Heart left ventricle (tissue), 16 donors: ENCODE data around the gene PAPOLG. TPM values are rescaled to one million over a fixed set of nuclear protein-coding genes. Genes with fewer than 3 reads are reported as not detected.

Source experiments
- ATAC-seq, 4 donors: fragments of 200-7000 bp; cut with Tn5 transposase; one replicate each; pipeline ENCODE4 v1.9.1; 2020 to 2022; ENCODE audit warnings: moderate library complexity in 4 of 4, mild to moderate bottlenecking in 3 of 4, moderate number of reproducible peaks in 1 of 4
- DNase-seq, 5 donors: peaks; one replicate each; pipeline ENCODE4 v3.0.0-alpha.2; 2020
- H3K27ac ChIP-seq, 12 donors: fragments of 200-600 bp; sonication (generic) in 4 of 12; one replicate each; pipeline versions ENCODE4 v1.5.0 to v1.8.0; 2016 to 2022; ENCODE audit warnings: mild to moderate bottlenecking in 2 of 12
- H3K27me3 ChIP-seq, 9 donors: fragments of 200-600 bp; sonication (generic) in 2 of 9; one replicate each; pipeline versions ENCODE4 v1.5.1 to v1.8.0; 2016 to 2022; ENCODE audit warnings: mild to moderate bottlenecking in 3 of 9
- H3K36me3 ChIP-seq, 9 donors: fragments of 200-600 bp; sonication (generic) in 2 of 9; one replicate each; pipeline versions ENCODE4 v1.5.0 to v1.8.0; 2018 to 2022; ENCODE audit warnings: mild to moderate bottlenecking in 2 of 9
- H3K4me1 ChIP-seq, 12 donors: fragments of 200-600 bp; sonication (generic) in 4 of 12; one replicate each; pipeline versions ENCODE4 v1.5.0 to v1.8.0; 2016 to 2022; ENCODE audit warnings: mild to moderate bottlenecking in 3 of 12
- H3K4me3 ChIP-seq, 12 donors: fragments of 200-600 bp; sonication (generic) in 4 of 12; one replicate each; pipeline versions ENCODE4 v1.5.0 to v1.8.0; 2017 to 2022; ENCODE audit warnings: mild to moderate bottlenecking in 9 of 12, moderate library complexity in 4 of 12
- H3K9me3 ChIP-seq, 12 donors: fragments of 200-600 bp; sonication (generic) in 4 of 12; one replicate each; pipeline versions ENCODE4 v1.5.0 to v1.8.0; 2016 to 2022; ENCODE audit warnings: mild to moderate bottlenecking in 1 of 12
- CTCF ChIP-seq, 12 donors: fragments of 200-600 bp; sonication (generic) in 4 of 12; IDR thresholded peaks; one replicate each; pipeline versions ENCODE4 v1.5.0 to v1.8.0; 2018 to 2022; ENCODE audit warnings: antibody characterized with exemption in 12 of 12, mild to moderate bottlenecking in 5 of 12
- POLR2A ChIP-seq, 2 donors: fragments of 450-650 bp; IDR thresholded peaks; one replicate each; pipeline ENCODE4 v1.6.1; 2017; ENCODE audit warnings: antibody characterized with exemption in 2 of 2, mild to moderate bottlenecking in 2 of 2, moderate library complexity in 2 of 2
- WGBS, 4 donors: extraction: QIAGEN DNeasy Blood & Tissue Kit in 2 of 4; methylation state at CpG; one replicate each; pipeline versions ENCODE4 v1.1.5 to v1.1.7; 2013 to 2018; 5-methylcytosine and 5-hydroxymethylcytosine counted together
- intact Hi-C, 10 donors: fragments of 100-400 bp; cut with DNase I; formaldehyde crosslinking; loops; one replicate each; pipeline versions ENCODE4 v1.11.1 to v1.14.2; 2022
- polyA plus RNA-seq, 2 donors: library from polyadenylated mRNA; stranded (reverse); fragments of 200-250 nt; gene quantifications; one replicate each; pipeline ENCODE4 v1.2.3, GENCODE V29; 2013
- total RNA-seq, 9 donors: library from RNA; depleted of rRNA in 2 of 9; stranded (reverse); fragments of >200 nt in 2 of 9; fragmentation: NEBNext Ultra II Directional in 3 of 9; extraction: Animal tissue kit (Norgen Biotek cat#: 25700) in 3 of 9; gene quantifications; one replicate each; pipeline versions ENCODE4 v1.1.0 to v1.2.4, GENCODE V29; 2016 to 2023
- donor health status: ischemic (EF 13 %, LVEDD 7.1; RV severe dilation, severe dysfunction).
- donor health status: healthy with polysubstance abuse.
- donor health status: DM: no; HTN: yes; CAD: no.
- donor health status: DM: no; HTN: no; CAD: no.
- donor health status: ischemic (EF 25% LVEDD 6.9; RV normal size, moderate dysfunction).
- donor health status: ischemic (EF 25% LVEDD 5.7; RV mildly dilated, moderate dysfunction).
- donor health status: healthy.
- donor health status: DM: yes; HTN: yes; CAD: no.
- donor health status: ischemic (EF 35%, LVEDD 5.7; RV mildly dilated, moderate dysfunction).
- donor health status: nonischemic (EF 11% LVEDD 7.7; RV severe dilation, severe dysfunction).
- donor health status: DM: yes; HTN: yes; CAD: no.
- donor health status: PGD.
- donor health status: ischemic (EF 29% LVEDD 5.4; RV normal size, mild dysfunction).
- donor health status: nonischemic (EF 23%, LVEDD 6.1; RV moderate dilation, normal function).

Gene PAPOLG
- total and polyA plus RNA-seq, 11 donors = 3.8 to 11.9 (median 9.5) TPM

DNA sequence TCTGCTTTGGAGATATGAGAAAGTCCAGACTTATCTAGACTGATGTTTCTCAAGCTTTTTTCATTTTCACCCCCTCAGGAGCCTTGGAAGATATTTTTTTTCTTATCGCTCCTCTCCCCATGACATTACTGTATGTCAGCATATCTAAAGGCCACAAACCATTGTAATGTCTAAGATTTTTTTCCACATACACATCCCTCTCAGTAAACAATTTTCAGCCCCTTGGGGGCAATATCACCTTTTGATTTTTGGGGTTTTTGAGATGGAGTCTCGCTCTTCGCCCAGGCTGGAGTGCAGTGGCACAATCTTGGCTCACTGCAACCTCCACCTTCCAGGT is 65.0 kb downstream of the PAPOLG start:
- no peak overlapping the region for H3K4me3 ChIP-seq
- no peaks in the 10 kb centered on the region for H3K27me3 ChIP-seq
- no peak for ATAC-seq
- WGBS, 4 donors = 94 to 97% (median 96%) methylated on average over 3 of the region's 3 CpGs
- H3K36me3 ChIP-seq = no peaks in the 10 kb centered on the region
- DNase-seq = no peak
- intact Hi-C loops = no loop called here
- H3K27ac ChIP-seq = no peak overlapping the region
- TF ChIP-seq CTCF (IDR thresholded peaks at IDR 0.05) (no peak), POLR2A (IDR thresholded peaks at IDR 0.05) (no peak)
- H3K4me1 ChIP-seq = peaks cover 0 to 15% (median 0%) of the 10 kb centered on the region in 12 donors
- no peaks in the 10 kb centered on the region for H3K9me3 ChIP-seq

- Histone ChIP-seq H3K9me3 (no peaks in the 10 kb centered on the region), H3K27me3 (no peaks in the 10 kb centered on the region), H3K27ac (no peak overlapping the region), H3K36me3 (no peaks in the 10 kb centered on the region), H3K4me1 (peaks cover 0 to 15% (median 0%) of the 10 kb centered on the region in 12 donors), H3K4me3 (no peak overlapping the region)
- intact Hi-C loops = no loop called here
- ATAC-seq (no peak), DNase-seq (no peak)
- WGBS, 4 donors = 83 to 91% (median 86%) methylated on average over 6 of the region's 6 CpGs
- TF ChIP-seq POLR2A (IDR thresholded peaks at IDR 0.05) = no peak
- TF ChIP-seq CTCF (IDR thresholded peaks at IDR 0.05) = no peak
Measured at GRCh38 chr2:60821587-60822302, 65.7 kb downstream of the PAPOLG start.

DNA sequence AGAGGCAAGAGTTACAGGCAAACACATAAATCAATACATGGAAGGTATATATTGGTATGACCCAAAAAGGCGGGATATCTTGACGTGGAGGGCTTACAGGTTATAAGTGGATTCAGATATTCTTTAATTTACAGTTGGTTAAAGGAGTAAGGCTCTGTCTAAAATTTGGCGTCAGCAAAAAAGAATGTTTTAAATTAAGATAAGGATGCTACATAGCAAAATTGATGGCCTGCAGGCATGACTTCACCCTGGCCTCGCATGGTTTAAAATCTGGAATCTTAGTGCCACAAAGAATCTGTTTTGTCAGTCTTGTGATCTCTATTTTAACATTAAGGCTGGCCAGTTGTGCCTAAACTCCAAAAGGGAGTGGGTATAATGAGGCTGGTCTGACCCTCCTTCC is 66.9 kb downstream of the PAPOLG start:
- no peaks in the 10 kb centered on the region for H3K9me3 ChIP-seq
- no peaks in the 10 kb centered on the region for H3K36me3 ChIP-seq
- H3K4me3 ChIP-seq = no peak overlapping the region
- 72 to 86% (median 74%) methylated on average over 4 of the region's 4 CpGs for WGBS, 4 donors
- intact Hi-C loops = no loop called here
- H3K27ac ChIP-seq = no peak overlapping the region
- H3K4me1 ChIP-seq = peaks cover 0 to 15% (median 0%) of the 10 kb centered on the region in 12 donors
- ATAC-seq = no peak
- DNase-seq = no peak
- TF ChIP-seq CTCF (IDR thresholded peaks at IDR 0.05) (no peak), POLR2A (IDR thresholded peaks at IDR 0.05) (no peak)
- no peaks in the 10 kb centered on the region for H3K27me3 ChIP-seq

GRCh38 chr2:60823694-60824305 is 67.7 kb downstream of the PAPOLG start:
- Histone ChIP-seq H3K27ac (no peak overlapping the region), H3K4me1 (peaks cover 0 to 15% (median 0%) of the 10 kb centered on the region in 12 donors), H3K4me3 (no peak overlapping the region), H3K9me3 (no peaks in the 10 kb centered on the region), H3K36me3 (no peaks in the 10 kb centered on the region), H3K27me3 (no peaks in the 10 kb centered on the region)
- no peak for ATAC-seq
- 86 to 91% (median 87%) methylated on average over 10 of the region's 10 CpGs for WGBS, 4 donors
- intact Hi-C loops = no loop called here
- TF ChIP-seq POLR2A (IDR thresholded peaks at IDR 0.05) = no peak
- no peak for TF ChIP-seq CTCF (IDR thresholded peaks at IDR 0.05)
- no peak for DNase-seq
